GM12801 (cell line): Measurements from ENCODE around the gene TBX1.

ENCODE experiments used
- CTCF ChIP-seq: IDR thresholded peaks from one replicate; pipeline ENCODE4 v1.5.1; 2011; ENCODE audit warnings: control low read depth; ENCODE audit not compliant: insufficient read length; ENCODE audit errors: extremely low read depth

Gene TBX1

DNA sequence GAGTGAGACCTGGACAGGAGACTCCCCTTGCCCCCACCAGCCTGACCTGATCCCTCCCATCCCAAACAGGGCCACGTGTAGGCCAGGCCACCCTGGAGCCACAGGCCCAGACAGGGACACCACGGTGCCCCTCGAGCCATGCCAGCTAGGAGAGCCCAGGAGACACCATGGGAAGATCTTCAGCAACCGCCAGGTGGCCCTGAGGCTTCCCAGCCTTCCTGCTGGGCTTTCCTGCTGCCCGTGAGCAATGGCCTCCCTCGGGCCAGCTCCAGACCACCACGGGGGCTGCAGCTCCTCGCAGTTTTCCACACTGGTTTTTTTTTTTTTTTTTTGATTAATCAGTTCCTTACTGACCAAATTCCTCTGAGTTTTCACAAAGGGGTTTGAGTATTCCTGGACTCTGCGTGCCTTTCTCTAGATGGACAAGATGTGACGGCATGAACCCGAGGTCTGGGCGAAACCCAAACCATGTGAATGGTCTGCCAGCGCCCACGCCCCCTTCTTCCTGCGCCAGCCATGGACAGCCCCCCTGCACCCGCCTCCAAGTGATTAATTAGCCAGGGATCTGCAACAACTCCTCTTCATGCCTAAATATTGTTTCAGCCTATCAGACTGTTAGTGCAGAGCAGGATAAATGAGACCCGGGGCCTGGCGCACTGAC, 40.9 kb downstream of the TBX1 start:
- TF ChIP-seq CTCF, result no peak

DNA sequence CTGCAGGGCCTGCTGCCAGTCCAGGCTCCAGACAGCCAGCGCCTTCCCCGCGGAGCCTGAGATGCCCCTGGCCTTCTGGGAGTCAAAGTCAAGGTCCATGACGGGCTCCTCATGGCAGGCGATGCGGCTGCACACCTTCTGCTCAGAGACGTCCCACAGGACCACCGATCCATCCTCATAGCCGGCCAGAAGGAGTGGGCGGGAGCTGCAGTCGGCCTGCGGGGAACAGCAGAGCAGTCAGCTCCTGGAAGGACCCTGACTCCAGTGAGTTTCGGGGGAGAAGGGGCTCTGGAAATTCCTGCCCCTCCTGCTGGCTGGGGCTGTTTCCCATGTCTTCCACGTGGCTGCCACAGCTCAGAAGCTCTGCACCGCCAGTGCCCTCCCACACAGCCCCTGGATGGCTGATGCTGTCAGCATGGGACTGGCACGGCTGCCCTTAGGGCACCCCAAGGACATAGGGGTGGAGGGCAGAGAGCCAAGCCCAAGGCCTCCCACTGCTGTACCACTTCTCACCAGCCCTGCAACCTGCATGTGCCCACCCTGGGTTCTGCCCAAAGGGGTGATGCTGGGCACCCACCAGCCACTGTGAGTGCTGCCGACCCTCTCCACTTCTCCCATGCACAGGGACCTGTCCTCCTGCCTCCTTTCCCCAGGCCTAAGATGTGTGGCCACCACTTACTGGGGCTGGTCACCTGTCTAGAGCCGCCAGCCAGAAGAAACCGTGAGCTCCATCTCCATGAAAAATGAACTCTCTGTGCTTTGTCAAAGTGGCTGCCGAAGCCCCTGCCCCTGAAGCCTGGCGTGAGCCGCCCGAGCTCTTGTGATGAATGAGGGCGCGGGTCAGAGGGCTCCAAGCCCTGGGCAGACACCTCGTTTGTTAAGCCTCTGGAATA, 41.7 kb downstream of the TBX1 start:
- no peak for TF ChIP-seq CTCF

DNA sequence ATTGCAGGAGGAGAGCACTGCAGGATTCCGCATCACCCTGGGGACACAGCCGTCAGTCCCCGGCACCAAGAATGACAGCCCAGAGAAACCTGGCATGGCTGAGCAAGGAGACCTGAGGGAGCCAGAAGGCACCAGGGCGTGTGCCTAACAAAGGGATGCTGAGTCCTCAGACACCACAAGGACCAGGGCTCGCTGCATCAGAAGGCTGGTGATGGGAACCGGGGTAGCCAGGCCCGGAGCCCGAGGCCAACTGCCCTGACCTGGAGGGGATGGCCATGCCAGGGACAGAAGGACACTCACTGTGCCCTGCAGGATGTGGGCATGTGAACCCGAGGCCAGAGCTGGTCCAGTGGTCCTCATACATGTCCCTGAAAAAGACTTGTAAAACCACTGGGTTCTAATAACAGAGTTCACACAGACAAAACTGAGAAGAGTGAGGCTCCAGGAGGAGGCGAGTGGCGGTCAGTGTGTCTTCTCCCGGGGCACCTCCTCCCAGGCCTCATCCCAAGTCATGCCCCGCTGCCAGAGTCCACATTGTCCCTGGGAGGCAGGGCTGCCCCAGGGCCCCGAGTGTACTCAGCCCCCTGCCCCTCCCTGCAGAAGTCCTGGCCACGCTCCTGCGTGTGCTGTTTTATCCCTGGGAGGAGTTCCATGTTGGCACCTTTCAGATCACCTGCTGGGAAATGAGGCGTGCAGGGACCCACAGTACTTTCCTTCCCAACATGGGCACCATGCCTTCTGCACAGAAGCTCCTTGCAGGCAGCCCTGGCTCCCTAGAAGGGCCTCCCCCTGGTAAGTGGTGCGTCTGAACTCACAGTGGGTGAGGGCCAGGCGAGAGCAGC, 42.5 kb downstream of the TBX1 start:
- no peak for TF ChIP-seq CTCF

DNA sequence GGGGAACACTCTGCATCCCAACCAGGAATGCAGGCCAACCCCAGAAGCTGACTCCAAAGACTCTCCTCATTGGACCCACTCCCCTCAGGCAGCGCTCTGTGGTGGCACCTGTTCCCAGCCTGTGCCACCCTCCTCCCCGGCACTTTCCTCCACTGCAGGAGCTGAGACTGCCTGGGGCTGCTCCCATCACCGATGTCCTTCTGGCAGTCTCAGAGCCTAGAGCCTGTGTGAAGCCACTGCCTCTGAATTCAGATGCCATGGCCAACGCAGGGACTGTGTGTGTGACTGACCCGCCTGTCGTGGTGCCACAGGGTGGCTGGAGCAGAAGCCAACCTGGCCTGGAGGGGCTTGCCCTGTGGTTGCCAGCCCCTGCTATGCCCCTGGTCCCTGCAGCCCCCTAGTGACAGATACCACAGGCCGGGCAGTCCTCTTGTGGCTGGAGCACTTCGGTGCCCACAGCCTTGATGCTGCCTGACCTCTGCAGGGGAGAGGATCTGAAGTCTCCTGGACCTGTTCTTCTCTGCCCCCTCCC, 43.2 kb downstream of the TBX1 start:
- no peak for TF ChIP-seq CTCF

DNA sequence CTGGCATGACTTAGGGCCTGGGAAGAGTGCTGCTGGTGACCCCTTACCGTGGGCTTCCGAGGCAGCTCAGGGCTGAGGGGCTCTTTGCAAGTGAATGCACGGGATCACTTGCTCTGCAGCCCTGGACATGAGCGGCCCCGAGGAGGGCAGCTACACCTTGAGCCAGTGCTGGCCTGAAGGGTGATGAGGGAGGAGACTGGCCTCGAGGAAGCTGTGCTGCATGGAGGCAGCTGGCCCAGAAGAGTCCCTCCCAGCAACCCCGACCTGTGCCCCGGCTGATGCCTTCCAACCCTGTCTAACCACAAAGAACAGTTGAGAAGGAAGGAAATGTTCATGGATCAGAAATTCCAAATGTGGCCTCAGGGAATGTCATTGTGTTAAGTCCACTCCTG, 45.2 kb downstream of the TBX1 start:
- no peak for TF ChIP-seq CTCF

DNA sequence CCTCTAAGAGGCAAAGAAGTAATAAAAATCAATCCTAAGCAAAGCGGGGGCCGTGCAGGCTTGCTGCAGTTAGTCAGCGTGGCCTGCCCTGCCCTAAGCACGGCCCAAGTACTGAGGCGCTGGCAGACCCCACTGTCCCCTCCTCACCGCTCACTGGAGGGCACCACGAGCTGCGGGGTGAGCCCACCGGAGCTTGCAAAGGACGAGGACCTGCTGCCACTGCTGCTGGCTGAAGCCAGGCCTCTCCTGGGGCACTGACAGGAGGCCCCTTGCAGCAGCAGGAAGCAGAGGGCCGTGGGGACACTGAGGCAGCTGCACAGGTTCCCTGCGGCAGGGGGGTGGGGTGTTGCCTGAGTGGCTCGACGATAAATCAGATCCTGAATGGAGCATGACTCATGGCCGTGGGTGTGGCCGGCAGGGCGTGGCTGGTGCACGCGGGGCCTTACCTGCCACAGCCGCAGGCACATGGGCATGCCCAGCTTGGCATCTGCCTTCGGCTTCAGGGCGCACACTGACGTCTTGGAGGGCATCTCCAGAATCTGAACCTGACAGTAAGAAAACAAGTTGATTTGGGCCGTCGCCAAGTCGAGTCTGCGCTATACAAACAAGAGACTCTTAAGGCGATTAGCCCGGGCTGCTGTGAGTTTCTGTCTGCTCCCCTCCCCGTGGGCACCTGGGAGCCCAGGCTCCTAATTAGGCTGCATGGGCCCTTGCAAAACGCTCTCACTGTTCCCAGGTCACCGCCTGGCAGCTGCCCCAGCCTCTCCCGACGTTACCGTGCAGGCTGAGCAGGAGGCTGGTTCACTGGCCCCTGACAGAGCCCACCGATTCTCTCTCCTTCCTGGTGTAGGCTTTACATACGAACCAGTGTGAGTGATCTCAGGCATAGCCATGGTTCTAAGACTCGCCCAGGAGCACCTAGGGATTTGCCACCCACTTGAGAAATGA, 45.9 kb downstream of the TBX1 start:
- no peak for TF ChIP-seq CTCF
